Heart right ventricle (tissue), 16 donors: ENCODE data around the gene ARHGEF19. TPM values are rescaled to one million over a fixed set of nuclear protein-coding genes. Genes with fewer than 3 reads are reported as not detected.

Experiments used
- ATAC-seq, 8 donors: fragments of 200-7000 bp; cut with Tn5 transposase; one replicate each; pipeline ENCODE4 v1.9.1; 2020; ENCODE audit warnings: mild to moderate bottlenecking in 8 of 8, moderate library complexity in 8 of 8, moderate number of reproducible peaks in 1 of 8
- DNase-seq, 2 donors: peaks; one replicate each; pipeline ENCODE4 v3.0.0-alpha.2; 2020
- H3K27ac ChIP-seq, 10 donors: fragments of 200-600 bp; sonication (generic) in 2 of 10; one replicate each; pipeline versions ENCODE4 v1.5.0 to v1.8.0; 2020 to 2022; ENCODE audit warnings: mild to moderate bottlenecking in 3 of 10
- H3K27me3 ChIP-seq, 7 donors: fragments of 200-600 bp; one replicate each; pipeline ENCODE4 v1.8.0; 2021 to 2022; ENCODE audit warnings: mild to moderate bottlenecking in 2 of 7
- H3K36me3 ChIP-seq, 9 donors: fragments of 200-600 bp; sonication (generic) in 1 of 9; one replicate each; pipeline versions ENCODE4 v1.5.0 to v1.8.0; 2020 to 2022; ENCODE audit warnings: mild to moderate bottlenecking in 2 of 9
- H3K4me1 ChIP-seq, 9 donors: fragments of 200-600 bp; sonication (generic) in 1 of 9; one replicate each; pipeline versions ENCODE4 v1.5.0 to v1.8.0; 2020 to 2022; ENCODE audit warnings: mild to moderate bottlenecking in 4 of 9
- H3K4me3 ChIP-seq, 10 donors: fragments of 200-600 bp; sonication (generic) in 2 of 10; one replicate each; pipeline versions ENCODE4 v1.5.0 to v1.8.0; 2020 to 2022; ENCODE audit warnings: mild to moderate bottlenecking in 7 of 10, moderate library complexity in 2 of 10
- H3K9me3 ChIP-seq, 11 donors: fragments of 200-600 bp in 10 of 11; sonication (generic) in 2 of 11; one replicate each; pipeline versions ENCODE4 v1.5.0 to v1.8.0; 2013 to 2022; ENCODE audit warnings: mild to moderate bottlenecking in 2 of 11, control low read depth in 1 of 11, moderate library complexity in 1 of 11
- WGBS, 2 donors: extraction: QIAGEN DNeasy Blood & Tissue Kit; methylation state at CpG; one replicate each; pipeline ENCODE4 v1.1.7; 2013; ENCODE audit warnings: inconsistent platforms in 1 of 2; 5-methylcytosine and 5-hydroxymethylcytosine counted together
- intact Hi-C, 10 donors: fragments of 100-400 bp; cut with DNase I; formaldehyde crosslinking; loops; one replicate each; pipeline versions ENCODE4 v1.11.1 to v1.14.2; 2022
- polyA plus RNA-seq, 2 donors: library from polyadenylated mRNA; stranded (reverse); fragments of 200-250 nt; gene quantifications; one replicate each; pipeline ENCODE4 v1.2.3, GENCODE V29; 2013
- total RNA-seq, 10 donors: library from RNA; stranded (reverse); fragmentation: NEBNext Ultra II Directional in 3 of 10; extraction: Animal tissue kit (Norgen Biotek cat#: 25700) in 3 of 10; gene quantifications; one replicate each; pipeline versions ENCODE4 v1.2.1 to v1.2.4, GENCODE V29; 2021 to 2023
- TF ChIP-seq, protein P1 (sequence below), 9 donors: fragments of 200-600 bp; sonication (generic) in 2 of 9; IDR thresholded peaks; one replicate each; pipeline versions ENCODE4 v1.5.0 to v1.8.0; 2021 to 2022; ENCODE audit warnings: antibody characterized with exemption in 9 of 9, mild to moderate bottlenecking in 5 of 9, moderate library complexity in 1 of 9
- donor health status: Arrhythmogenic right ventricular cardiomyopathy.
- donor health status: ischemic (EF 13 %, LVEDD 7.1; RV severe dilation, severe dysfunction).
- donor health status: healthy with polysubstance abuse.
- donor health status: DM: no; HTN: yes; CAD: no.
- donor health status: DM: no; HTN: no; CAD: no.
- donor health status: ischemic (EF 25% LVEDD 6.9; RV normal size, moderate dysfunction).
- donor health status: ischemic (EF 25% LVEDD 5.7; RV mildly dilated, moderate dysfunction).
- donor health status: healthy.
- donor health status: DM: yes; HTN: yes; CAD: no.
- donor health status: Ischemic cardiomyopathy.
- donor health status: ischemic (EF 35%, LVEDD 5.7; RV mildly dilated, moderate dysfunction).
- donor health status: nonischemic (EF 11% LVEDD 7.7; RV severe dilation, severe dysfunction).
- donor health status: DM: yes; HTN: yes; CAD: no.
- donor health status: PGD.
- donor health status: ischemic (EF 29% LVEDD 5.4; RV normal size, mild dysfunction).
- donor health status: nonischemic (EF 23%, LVEDD 6.1; RV moderate dilation, normal function).

The ARHGEF19 gene
- total and polyA plus RNA-seq, 12 donors, result 0.49 to 5.4 (median 1.6) TPM

DNA sequence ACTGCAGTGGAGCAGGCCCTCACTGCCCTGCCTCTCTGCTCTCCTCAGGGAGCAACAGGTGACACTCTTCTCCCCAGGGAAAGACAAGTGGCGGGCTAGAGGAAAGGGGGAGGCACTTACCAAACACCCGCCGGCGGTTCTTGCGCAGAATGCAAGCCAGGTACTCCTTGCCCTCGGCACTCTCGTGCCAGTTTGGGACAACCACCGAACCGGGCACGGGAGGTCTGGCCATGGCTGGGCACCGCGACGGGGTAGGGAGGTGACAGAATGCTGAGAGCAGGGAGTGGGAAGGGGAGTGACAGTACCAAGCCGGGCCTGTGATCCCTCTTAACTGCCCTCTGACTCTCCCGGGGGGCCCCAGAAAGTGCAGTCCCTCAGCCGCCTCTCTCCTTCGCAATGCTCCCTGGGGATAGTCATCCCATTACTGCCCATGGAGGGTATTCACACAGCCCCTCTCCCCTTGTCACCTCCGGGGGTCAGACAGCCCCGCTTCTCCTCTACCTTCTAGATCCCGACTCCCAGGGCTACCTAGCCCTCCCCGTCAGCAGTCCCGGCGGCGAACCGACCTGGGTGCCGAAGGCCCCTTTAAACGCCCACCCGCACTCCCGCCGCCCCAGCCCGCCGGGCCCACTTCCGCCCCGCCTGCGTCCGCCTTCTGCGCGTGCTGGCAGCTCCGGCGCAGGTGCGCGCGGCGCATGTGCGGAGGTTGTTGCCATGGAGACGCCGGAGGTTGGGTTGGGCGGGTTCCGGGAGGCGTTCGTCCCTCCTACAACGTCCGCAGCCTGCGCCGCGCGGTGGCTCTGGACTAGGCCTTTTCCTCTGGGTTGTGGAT is 24.3 kb upstream of the ARHGEF19 start, which contains the start of gene CPLANE2:
Gene CPLANE2, minus strand, starts transcription at position 673 of the 832 bp plus-strand sequence. Its CDS starts 441 bp downstream, at position 232.
- peaks cover 0 to 13% (median 0%) of the 10 kb centered on the region in 9 donors for H3K36me3 ChIP-seq
- intact Hi-C loops, result loop anchor here in 2 of 10 donors (2.0 to 5.0 kb wide), 2 partner anchors 116 to 154 kb away; partner anchors contain the start of gene FBXO42 (in 1 of the 2)
- WGBS, 2 donors, result 1 to 2% methylated on average over 57 of the region's 57 CpGs

DNA sequence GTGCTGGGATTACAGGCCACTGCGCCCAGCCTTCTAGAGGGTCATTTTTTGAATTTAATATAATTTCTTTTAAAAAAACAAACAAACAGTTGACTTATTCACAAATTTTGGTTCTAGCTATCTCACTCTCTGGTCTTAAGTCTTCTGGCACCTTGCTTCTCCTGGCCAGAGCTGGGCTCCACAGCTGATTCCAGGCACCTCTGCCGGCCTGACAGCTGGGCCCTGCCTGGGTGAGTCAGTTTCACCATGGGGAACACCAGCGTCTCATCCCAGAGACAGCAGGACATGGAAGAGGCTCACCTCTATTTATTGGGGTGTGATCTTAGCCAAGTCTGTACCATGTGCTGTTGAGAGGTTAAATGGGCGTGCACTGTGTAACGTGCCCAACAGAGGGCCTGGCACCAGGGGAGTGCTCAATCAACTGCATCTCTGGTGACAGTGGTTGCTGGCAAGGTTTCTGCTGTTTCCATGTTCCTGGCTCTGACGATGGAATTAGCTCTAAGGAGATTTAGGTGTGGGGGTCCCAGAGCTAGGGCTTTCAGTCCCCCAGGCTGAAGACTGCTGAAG is 23.6 kb upstream of the ARHGEF19 start:
- peak overlapping the region in 9 of 10 donors; percentile 57 to 72 (median 70) for H3K4me3 ChIP-seq
- intact Hi-C loops, result loop anchor here in 2 of 10 donors (2.0 to 5.0 kb wide), 2 partner anchors 117 to 154 kb away; partner anchors contain the start of gene FBXO42 (in 1 of the 2)
- H3K4me1 ChIP-seq, result peaks cover 0 to 25% (median 19%) of the 10 kb centered on the region in 9 donors
- ATAC-seq, result peak; percentile 11 to 77 (median 55)
- H3K36me3 ChIP-seq, result peaks cover 0 to 17% (median 0%) of the 10 kb centered on the region in 9 donors
- TF ChIP-seq, protein P1, sequence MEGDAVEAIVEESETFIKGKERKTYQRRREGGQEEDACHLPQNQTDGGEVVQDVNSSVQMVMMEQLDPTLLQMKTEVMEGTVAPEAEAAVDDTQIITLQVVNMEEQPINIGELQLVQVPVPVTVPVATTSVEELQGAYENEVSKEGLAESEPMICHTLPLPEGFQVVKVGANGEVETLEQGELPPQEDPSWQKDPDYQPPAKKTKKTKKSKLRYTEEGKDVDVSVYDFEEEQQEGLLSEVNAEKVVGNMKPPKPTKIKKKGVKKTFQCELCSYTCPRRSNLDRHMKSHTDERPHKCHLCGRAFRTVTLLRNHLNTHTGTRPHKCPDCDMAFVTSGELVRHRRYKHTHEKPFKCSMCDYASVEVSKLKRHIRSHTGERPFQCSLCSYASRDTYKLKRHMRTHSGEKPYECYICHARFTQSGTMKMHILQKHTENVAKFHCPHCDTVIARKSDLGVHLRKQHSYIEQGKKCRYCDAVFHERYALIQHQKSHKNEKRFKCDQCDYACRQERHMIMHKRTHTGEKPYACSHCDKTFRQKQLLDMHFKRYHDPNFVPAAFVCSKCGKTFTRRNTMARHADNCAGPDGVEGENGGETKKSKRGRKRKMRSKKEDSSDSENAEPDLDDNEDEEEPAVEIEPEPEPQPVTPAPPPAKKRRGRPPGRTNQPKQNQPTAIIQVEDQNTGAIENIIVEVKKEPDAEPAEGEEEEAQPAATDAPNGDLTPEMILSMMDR (IDR thresholded peaks at IDR 0.05), result peak in 6 of 9 donors; percentile 20 to 40 (median 22)
- DNase-seq, result no peak
- no peaks in the 10 kb centered on the region for H3K9me3 ChIP-seq
- H3K27ac ChIP-seq, result peak overlapping the region; percentile 52 to 93 (median 85)
- WGBS, 2 donors, result 37 to 43% methylated on average over 6 of the region's 6 CpGs
- H3K27me3 ChIP-seq, result no peaks in the 10 kb centered on the region

More for the DNA sequence above, 24.3 kb upstream of the ARHGEF19 start, which contains the start of gene CPLANE2:
- TF ChIP-seq, protein P1 (IDR thresholded peaks at IDR 0.05), result peak in 4 of 9 donors; percentile 1 to 32 (median 30)
- peak; percentile 94 to 98 (median 96) for ATAC-seq
- H3K27me3 ChIP-seq, result no peaks in the 10 kb centered on the region
- peak; percentile 95 for DNase-seq
- peak within 1 kb of the TSS; percentile 52 to 93 (median 85) for H3K27ac ChIP-seq
- H3K9me3 ChIP-seq, result no peaks in the 10 kb centered on the region
- peaks cover 0 to 25% (median 19%) of the 10 kb centered on the region in 9 donors for H3K4me1 ChIP-seq
- peak within 1 kb of the TSS; percentile 51 to 72 (median 69) for H3K4me3 ChIP-seq

DNA sequence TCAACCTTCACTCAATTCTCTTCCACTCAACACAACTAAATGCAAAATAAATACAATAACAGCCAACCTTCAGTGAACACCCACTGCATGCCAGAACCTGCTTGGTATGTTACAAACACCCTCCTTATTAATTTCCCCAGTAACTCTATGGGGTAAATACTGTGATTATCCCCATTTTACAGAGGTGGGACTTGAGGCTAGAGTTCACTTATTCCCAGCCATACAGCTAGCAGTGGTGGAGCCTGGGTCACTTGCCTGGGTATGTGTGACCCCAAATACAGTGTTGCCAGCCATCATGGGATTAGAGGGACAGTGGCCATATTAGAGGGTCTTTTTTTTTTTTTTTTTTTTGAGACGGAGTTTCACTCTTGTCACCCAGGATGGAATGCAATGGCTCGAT is 22.9 kb upstream of the ARHGEF19 start:
- H3K9me3 ChIP-seq, result no peaks in the 10 kb centered on the region
- no peak for DNase-seq

More for the DNA sequence above, 22.9 kb upstream of the ARHGEF19 start:
- Histone ChIP-seq H3K4me3 (no peak overlapping the region), H3K27ac (no peak overlapping the region), H3K4me1 (peaks cover 0 to 25% (median 19%) of the 10 kb centered on the region in 9 donors), H3K27me3 (no peaks in the 10 kb centered on the region), H3K36me3 (peaks cover 0 to 17% (median 0%) of the 10 kb centered on the region in 9 donors)
- intact Hi-C loops, result loop anchor here in 1 of 10 donors (5.0 kb wide), 1 partner anchor 153 kb away; no protein-coding TSS in a partner anchor
- WGBS, 2 donors, result 88 to 91% methylated on average over 2 of the region's 2 CpGs
- TF ChIP-seq, protein P1 (IDR thresholded peaks at IDR 0.05), result no peak
- ATAC-seq, result no peak
